Measurements from ENCODE around the gene CCL14.

DNA sequence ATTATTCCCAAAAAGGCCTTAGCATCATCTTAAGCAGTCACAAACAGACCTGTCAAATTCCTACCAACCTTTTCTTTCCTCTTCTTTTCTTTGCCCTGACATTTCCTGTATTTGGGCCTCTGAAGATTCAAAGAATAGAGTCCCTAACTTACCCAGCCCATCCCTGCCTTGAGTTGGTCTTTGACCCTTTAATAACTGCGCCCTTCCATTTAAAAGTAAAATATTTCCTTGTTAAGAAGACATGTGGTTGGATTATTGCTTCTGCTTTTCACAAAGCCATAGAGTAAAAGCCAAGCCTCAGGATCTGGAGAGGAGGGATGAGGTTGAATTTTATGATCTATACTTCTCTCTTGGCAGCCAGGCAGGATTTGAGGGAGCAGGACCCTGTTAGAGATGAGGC, 44.4 kb upstream of the CCL14 start:
- no peak for TF ChIP-seq ZNF749 (CRISPR knock-in tag; IDR thresholded peaks at IDR 0.05; ENCODE audit: borderline replicate concordance)
- TF ChIP-seq ZNF569 (CRISPR knock-in tag; IDR thresholded peaks at IDR 0.05; ENCODE audit: borderline replicate concordance) = no peak
- TF ChIP-seq ZNF225 (CRISPR knock-in tag; IDR thresholded peaks at IDR 0.05) = no peak
- TF ChIP-seq POLR2AphosphoS5 (IDR thresholded peaks at IDR 0.05; ENCODE audit: low read depth, low read length) = no peak
- TF ChIP-seq IRX3 (CRISPR knock-in tag; IDR thresholded peaks at IDR 0.05; ENCODE audit: borderline replicate concordance, low read depth) = no peak
- TF ChIP-seq ZNF354B (CRISPR knock-in tag; IDR thresholded peaks at IDR 0.05) = no peak
- TF ChIP-seq, protein P1, sequence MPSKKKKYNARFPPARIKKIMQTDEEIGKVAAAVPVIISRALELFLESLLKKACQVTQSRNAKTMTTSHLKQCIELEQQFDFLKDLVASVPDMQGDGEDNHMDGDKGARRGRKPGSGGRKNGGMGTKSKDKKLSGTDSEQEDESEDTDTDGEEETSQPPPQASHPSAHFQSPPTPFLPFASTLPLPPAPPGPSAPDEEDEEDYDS (CRISPR knock-in tag; IDR thresholded peaks at IDR 0.05) = no peak
